Measurements from ENCODE around the gene TTN. TPM values are rescaled to one million over a fixed set of nuclear protein-coding genes. Genes with fewer than 3 reads are reported as not detected.

Gene TTN
- polyA plus RNA-seq, 4 donors = 0.96 to 1.2 (median 1.1) TPM

GRCh38 chr2:178756843-178757242 lies 50.4 kb downstream of the TTN start:
- DNase-seq (ENCODE audit: low read depth in 4 of 4, low spot score in 3 of 4) = no peak

DNA sequence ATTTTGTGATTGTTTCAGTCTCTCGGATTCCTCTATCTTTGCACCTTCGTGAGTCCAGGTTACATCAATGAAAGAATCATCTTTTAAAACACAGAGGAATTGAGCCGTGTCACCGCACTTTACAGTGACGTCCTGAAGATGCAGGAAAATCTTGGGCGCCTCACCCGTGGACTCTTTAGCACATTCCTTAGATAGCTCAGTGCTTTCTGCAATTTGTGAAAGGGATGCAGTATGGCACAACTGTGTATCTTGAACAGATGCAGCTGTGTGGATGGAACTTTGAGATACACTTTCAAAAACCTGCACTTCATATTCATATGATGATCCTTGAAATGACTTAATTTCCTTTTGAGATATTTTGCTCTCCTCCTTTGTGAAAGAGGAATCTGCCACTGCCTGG lies 50.9 kb downstream of the TTN start:
- no peak for DNase-seq (ENCODE audit: low read depth in 4 of 4, low spot score in 3 of 4)

GRCh38 chr2:178747767-178748166 lies 59.5 kb downstream of the TTN start:
- no peak for DNase-seq (ENCODE audit: low read depth in 4 of 4, low spot score in 3 of 4)

DNA sequence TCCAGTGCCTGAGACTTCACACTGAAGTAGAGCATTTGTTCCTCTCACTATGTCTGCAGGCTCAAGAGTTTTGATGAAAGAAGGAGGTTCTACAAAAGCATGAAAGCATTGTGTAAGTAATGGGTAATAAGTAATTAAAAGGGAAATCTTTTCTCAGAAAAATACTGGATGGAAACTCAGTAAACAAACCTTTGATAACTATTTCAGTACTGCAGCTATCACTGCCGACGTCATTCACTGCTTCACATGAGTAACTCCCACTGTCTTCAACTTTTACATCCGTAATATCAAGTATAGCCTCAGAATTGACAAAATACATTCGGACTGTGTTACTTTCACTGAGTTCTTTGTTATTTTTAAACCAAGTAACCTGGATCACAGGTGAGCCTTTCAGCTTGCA lies 72.7 kb downstream of the TTN start:
- no peak for DNase-seq (ENCODE audit: low read depth in 4 of 4, low spot score in 3 of 4)

- no peak for DNase-seq (ENCODE audit: low read depth in 4 of 4, low spot score in 3 of 4)
These were observed 73.2 kb downstream of the TTN start for GRCh38 chr2:178733975-178734374.

DNA sequence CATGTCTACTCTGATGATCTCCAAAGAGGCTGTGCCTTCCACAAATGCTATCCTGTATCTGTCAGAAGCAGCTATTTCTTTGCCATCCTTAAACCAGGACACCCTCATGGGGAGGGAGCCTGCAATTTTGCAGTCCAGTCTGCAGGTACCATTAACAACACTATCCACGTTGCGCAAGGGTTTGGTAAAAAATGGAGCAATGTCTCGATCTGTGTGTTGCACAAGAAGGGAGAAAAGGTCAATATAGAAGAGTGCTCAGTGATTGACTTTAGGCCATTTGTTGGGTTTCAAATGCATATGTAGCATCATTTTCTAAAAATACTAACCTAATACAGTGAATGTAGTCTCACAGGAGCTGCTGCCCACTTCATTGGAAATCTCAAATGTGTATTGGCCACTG lies 74.3 kb downstream of the TTN start:
- DNase-seq (ENCODE audit: low read depth in 4 of 4, low spot score in 3 of 4) = no peak

GRCh38 chr2:178731300-178731699 lies 75.9 kb downstream of the TTN start:
- DNase-seq (ENCODE audit: low read depth in 4 of 4, low spot score in 3 of 4) = no peak

DNA sequence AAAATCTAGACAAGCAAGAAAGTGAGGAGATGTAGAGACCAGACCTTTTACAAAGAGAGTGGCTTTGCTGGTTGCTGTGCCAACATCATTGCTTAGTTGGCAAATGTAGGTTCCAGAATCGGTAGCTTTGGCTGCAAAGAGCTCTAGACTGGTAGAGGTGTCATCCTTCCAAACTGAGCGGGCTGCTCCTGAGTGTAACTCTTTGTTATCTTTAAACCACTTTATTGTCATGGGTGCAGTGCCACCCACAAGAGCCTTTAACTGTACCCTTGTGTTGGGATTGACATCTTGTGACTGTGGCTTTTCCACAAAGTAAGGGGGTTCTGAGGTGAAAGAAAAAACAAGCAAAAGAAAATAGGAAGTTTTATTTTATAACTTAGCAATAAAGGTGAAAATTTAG lies 77.2 kb downstream of the TTN start:
- DNase-seq (ENCODE audit: low read depth in 4 of 4, low spot score in 3 of 4) = no peak

GRCh38 chr2:178723786-178724346 lies 83.4 kb downstream of the TTN start:
- DNase-seq (ENCODE audit: low read depth in 4 of 4, low spot score in 3 of 4) = no peak

- DNase-seq (ENCODE audit: low read depth in 4 of 4, low spot score in 3 of 4) = no peak
These were observed 84.9 kb downstream of the TTN start for GRCh38 chr2:178722296-178722695.

DNA sequence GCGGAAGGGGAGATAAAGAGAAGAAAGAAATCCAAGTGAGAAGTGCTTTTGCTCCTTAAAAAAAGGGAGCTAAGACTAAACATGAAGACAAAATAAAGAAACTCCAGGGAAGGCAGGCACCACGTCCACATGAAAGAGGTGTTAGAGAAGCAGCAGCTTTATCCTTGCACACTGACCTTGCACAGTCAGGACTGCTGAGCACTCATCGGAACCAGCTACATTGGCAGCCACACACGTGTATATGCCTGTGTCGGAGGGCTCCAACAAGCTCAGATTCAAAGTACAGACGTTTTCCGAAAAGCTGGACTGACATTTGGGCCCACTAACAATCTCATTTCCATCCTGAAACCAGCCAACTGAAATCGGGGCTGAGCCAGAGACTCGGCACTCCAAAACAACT lies 88.2 kb downstream of the TTN start:
- no peak for DNase-seq (ENCODE audit: low read depth in 4 of 4, low spot score in 3 of 4)

- DNase-seq (ENCODE audit: low read depth in 4 of 4, low spot score in 3 of 4) = no peak
These were observed 88.9 kb downstream of the TTN start for GRCh38 chr2:178718283-178718682.

DNA sequence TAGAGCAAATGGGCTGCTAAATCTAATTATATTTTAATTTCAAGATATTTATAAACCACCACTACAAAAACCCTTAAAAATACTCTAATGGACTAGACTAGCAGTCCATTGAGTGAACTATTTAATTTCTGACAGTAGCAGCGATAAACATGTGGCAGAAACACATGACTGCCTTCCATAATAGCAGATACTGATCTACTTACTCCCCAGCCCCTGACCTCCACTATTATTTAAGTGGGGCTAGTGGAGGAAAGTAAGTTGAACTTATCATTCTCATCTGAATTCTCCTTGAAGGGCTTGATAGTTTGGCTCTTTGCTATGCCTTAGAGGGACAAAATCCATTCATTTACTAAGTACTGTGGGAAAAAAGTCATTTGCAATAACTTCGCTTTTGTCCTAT lies 90.8 kb downstream of the TTN start:
- no peak for DNase-seq (ENCODE audit: low read depth in 4 of 4, low spot score in 3 of 4)

GRCh38 chr2:178715366-178715765 lies 91.9 kb downstream of the TTN start:
- DNase-seq (ENCODE audit: low read depth in 4 of 4, low spot score in 3 of 4) = no peak

- DNase-seq (ENCODE audit: low read depth in 4 of 4, low spot score in 3 of 4) = no peak
These were observed 99.7 kb downstream of the TTN start for GRCh38 chr2:178707476-178707875.

DNA sequence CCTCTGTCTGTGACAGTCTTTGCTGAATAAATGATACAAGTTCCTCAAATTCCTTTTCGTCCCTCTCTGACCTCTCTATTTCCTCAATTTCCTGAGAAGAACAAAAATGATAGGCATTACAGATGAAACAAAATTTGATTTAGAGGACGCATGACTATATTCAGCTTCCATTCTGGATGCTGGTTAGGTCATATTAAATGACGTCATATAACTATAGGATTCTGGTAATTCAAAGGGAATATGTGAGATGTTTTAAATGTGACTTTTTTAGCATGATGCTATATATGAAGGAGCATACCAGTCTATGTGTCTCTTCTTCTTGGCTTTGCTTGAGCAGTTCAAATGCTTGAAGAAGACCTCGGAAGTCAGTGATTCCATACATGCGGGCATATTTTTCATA lies 102.3 kb downstream of the TTN start:
- no peak for DNase-seq (ENCODE audit: low read depth in 4 of 4, low spot score in 3 of 4)

DNA sequence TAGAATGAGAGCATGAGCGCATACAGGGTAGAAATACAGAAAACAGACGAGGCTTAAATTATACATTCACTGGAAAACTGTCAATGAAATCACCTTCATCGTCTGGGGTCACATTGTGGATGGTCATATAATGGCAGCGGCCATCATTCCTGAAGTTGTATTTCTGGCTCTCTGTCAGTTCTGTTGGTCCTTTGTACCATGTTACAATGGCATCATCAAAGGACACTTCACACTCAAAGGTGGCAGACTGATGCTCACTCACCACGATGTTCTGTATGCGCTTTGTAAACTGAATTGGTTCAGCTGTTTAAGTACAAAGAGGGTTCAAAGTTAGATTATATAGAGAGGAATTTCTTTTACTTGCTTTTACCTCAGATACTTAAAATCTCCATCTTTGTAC lies 104.9 kb downstream of the TTN start:
- DNase-seq (ENCODE audit: low read depth in 4 of 4, low spot score in 3 of 4) = no peak

GRCh38 chr2:178700922-178701342 lies 106.3 kb downstream of the TTN start:
- no peak for DNase-seq (ENCODE audit: low read depth in 4 of 4, low spot score in 3 of 4)

DNA sequence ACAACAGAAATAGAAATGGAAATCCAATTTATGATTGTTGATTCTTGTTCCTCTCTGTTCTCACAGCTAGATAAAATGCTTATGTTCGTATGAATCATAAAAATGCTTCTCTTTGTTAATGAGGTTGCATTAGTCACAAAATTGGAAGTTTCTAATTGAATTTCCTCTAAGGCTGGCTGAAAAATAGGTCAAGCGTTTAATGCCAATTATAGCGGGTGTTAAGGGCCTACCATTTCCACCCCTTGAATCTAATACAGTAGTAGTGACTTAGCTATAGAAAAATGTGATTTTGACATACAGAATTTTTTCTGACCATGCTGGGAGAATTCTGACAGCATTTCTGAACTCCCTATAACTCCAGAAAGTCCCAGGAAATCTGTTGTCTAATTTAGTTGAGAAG lies 107.1 kb downstream of the TTN start:
- no peak for DNase-seq (ENCODE audit: low read depth in 4 of 4, low spot score in 3 of 4)

DNA sequence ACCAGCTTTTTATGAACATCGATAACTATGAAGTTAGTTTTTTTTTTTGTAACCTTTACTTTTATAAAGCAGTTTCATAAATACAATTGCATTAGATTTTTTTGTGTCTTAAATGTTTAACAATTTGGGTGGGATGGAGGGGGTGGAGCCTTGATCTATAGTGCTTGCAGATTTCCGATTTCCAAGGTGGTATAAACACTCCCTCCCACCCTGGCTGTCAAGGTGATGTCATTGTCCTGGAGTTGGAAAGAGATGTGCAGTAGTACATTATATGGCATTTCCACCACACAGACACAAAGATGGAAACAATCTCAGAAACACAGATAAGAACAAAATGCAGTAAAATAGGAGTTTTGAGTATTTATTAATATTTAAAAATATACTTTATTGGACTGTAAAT lies 114.4 kb downstream of the TTN start:
- DNase-seq (ENCODE audit: low read depth in 4 of 4, low spot score in 3 of 4) = no peak

- no peak for DNase-seq (ENCODE audit: low read depth in 4 of 4, low spot score in 3 of 4)
These were observed 117.4 kb downstream of the TTN start for GRCh38 chr2:178689808-178690207.

DNA sequence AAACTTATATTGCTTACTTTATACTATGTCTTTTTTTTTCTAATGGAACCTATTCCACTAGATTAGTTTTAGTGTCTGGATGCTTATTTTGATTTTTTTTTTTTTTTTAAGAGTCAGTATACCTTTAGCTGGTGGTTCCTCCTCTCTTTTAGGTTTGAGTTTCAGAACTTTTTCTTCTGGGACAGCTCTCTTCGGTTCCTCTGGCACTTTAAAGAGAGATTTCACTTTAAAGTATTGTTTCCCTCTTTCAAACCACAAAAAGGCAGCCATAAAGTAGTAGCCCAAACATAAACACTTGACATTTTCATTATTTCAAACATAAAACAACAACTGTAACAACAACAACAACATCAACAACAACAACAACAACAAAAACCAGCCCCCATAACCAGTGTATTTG lies 123.3 kb downstream of the TTN start:
- no peak for DNase-seq (ENCODE audit: low read depth in 4 of 4, low spot score in 3 of 4)

- no peak for DNase-seq (ENCODE audit: low read depth in 4 of 4, low spot score in 3 of 4)
These were observed 126.1 kb downstream of the TTN start for GRCh38 chr2:178681081-178681480.

All from left renal pelvis (tissue), 4 donors.